SU-DHL-6 (cell line): ENCODE data around the gene BLOC1S5.

Experiments
- H2AFZ ChIP-seq: fragments of 200-600 bp; sonication (generic); 2 replicates; pipeline ENCODE4 v1.6.1; 2014; ENCODE audit warnings: low read depth, mild to moderate bottlenecking, moderate library complexity, mixed read lengths, antibody characterized with exemption, low read length; ENCODE audit not compliant: severe bottlenecking
- H3F3A ChIP-seq: fragments of 200-600 bp; shearing (Covaris generic); 2 replicates; pipeline ENCODE4 v1.6.0; 2016; ENCODE audit warnings: antibody characterized with exemption, mild to moderate bottlenecking; ENCODE audit not compliant: insufficient read depth
- H3K27ac ChIP-seq: fragments of 200-600 bp; sonication (generic); 2 replicates; pipeline ENCODE4 v1.5.1; 2016; ENCODE audit warnings: low read depth, mild to moderate bottlenecking, low read length, moderate library complexity, mixed read lengths
- H3K27me3 ChIP-seq: fragments of 200-600 bp; sonication (generic), shearing (Covaris generic); 2 replicates; pipeline ENCODE4 v1.6.0; 2014; ENCODE audit warnings: mild to moderate bottlenecking, low read length
- H3K36me3 ChIP-seq: fragments of 200-600 bp; sonication (generic); 2 replicates; pipeline ENCODE4 v1.6.1; 2014; ENCODE audit warnings: mild to moderate bottlenecking, low read length, mixed read lengths
- H3K4me2 ChIP-seq: fragments of 300-600, 200-600 bp; shearing (Covaris generic), sonication (generic); 2 replicates; pipeline ENCODE4 v1.6.0; 2014; ENCODE audit warnings: low read length, low read depth, mild to moderate bottlenecking; ENCODE audit not compliant: poor library complexity, severe bottlenecking
- H3K4me3 ChIP-seq: fragments of 200-600 bp; sonication (generic); 2 replicates; pipeline ENCODE4 v1.5.1; 2014; ENCODE audit warnings: antibody characterized with exemption, low read length, mild to moderate bottlenecking, mixed read lengths; ENCODE audit not compliant: insufficient read depth, poor library complexity, severe bottlenecking
- H3K79me2 ChIP-seq: fragments of 200-600 bp; sonication (generic); 2 replicates; pipeline ENCODE4 v1.6.1; 2014; ENCODE audit warnings: mild to moderate bottlenecking, low read length, moderate library complexity; ENCODE audit not compliant: insufficient read depth
- H3K9ac ChIP-seq: fragments of 200-600 bp; sonication (generic); 2 replicates; pipeline ENCODE4 v1.7.0; 2014; ENCODE audit warnings: mild to moderate bottlenecking, low read length
- H3K9me2 ChIP-seq: fragments of 200-600 bp; sonication (generic); replicated peaks from 2 replicates; pipeline ENCODE4 v1.6.1; 2014; ENCODE audit warnings: low read length; ENCODE audit not compliant: insufficient read depth
- H3K9me3 ChIP-seq: fragments of 200-600 bp; sonication (generic); 2 replicates; pipeline ENCODE4 v1.6.1; 2014; ENCODE audit warnings: low read length, mixed read lengths; ENCODE audit not compliant: insufficient read depth
- H4K20me1 ChIP-seq: fragments of 200-600 bp; sonication (generic); 2 replicates; pipeline ENCODE4 v1.6.1; 2014; ENCODE audit warnings: low read depth, mild to moderate bottlenecking, antibody characterized with exemption, low read length, moderate library complexity, mixed read lengths
- EZH2phosphoT487 ChIP-seq: fragments of 200-600 bp; sonication (generic), shearing (Covaris generic); conservative IDR thresholded peaks from 2 replicates; pipeline ENCODE4 v1.6.1; 2018; ENCODE audit warnings: mild to moderate bottlenecking, antibody characterized with exemption, low read length, moderate library complexity, mixed read lengths
- TF ChIP-seq, protein P1 (sequence below): fragments of 200-600 bp; sonication (generic); IDR thresholded peaks from one replicate; pipeline ENCODE4 v1.5.1; 2017; ENCODE audit warnings: antibody characterized with exemption, mild to moderate bottlenecking, low read length, moderate library complexity; ENCODE audit not compliant: insufficient read depth, poor library complexity, severe bottlenecking

The BLOC1S5 gene

DNA sequence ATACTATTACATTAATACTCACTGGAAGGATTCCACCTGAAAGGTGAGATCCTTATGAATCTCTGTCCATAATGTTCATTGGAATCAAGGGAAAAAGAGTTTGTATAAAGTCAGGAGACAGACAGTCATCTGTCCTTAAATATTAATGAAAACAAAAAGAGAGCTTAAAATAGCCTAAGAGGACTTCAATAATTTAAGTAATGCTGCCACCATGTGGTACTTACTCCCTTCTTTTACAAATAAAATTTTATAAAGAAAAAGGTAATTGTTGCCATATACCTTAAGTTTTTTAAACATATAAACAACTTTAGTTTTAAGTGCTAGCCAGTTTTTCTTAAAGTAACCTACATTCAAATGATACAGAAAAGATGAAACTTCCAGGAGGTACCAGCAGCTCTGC is 5.1 kb downstream of the BLOC1S5 start:
- H2AFZ ChIP-seq = no peak overlapping the region
- no peaks in the 10 kb centered on the region for H3K9me2 ChIP-seq
- H4K20me1 ChIP-seq = no peaks in the 10 kb centered on the region
- TF ChIP-seq, protein P1, sequence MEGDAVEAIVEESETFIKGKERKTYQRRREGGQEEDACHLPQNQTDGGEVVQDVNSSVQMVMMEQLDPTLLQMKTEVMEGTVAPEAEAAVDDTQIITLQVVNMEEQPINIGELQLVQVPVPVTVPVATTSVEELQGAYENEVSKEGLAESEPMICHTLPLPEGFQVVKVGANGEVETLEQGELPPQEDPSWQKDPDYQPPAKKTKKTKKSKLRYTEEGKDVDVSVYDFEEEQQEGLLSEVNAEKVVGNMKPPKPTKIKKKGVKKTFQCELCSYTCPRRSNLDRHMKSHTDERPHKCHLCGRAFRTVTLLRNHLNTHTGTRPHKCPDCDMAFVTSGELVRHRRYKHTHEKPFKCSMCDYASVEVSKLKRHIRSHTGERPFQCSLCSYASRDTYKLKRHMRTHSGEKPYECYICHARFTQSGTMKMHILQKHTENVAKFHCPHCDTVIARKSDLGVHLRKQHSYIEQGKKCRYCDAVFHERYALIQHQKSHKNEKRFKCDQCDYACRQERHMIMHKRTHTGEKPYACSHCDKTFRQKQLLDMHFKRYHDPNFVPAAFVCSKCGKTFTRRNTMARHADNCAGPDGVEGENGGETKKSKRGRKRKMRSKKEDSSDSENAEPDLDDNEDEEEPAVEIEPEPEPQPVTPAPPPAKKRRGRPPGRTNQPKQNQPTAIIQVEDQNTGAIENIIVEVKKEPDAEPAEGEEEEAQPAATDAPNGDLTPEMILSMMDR = peak; percentile 47
- TF ChIP-seq EZH2phosphoT487 = no peak
- peaks cover 51% of the 10 kb centered on the region for H3K79me2 ChIP-seq
- no peaks in the 10 kb centered on the region for H3K9me3 ChIP-seq
- H3F3A ChIP-seq = peaks cover 14% of the 10 kb centered on the region
- no peaks in the 10 kb centered on the region for H3K27me3 ChIP-seq
- H3K4me3 ChIP-seq = no peak overlapping the region
- peaks cover 39% of the 10 kb centered on the region for H3K36me3 ChIP-seq
- no peak overlapping the region for H3K4me2 ChIP-seq
- H3K9ac ChIP-seq = no peak overlapping the region
- no peak overlapping the region for H3K27ac ChIP-seq

DNA sequence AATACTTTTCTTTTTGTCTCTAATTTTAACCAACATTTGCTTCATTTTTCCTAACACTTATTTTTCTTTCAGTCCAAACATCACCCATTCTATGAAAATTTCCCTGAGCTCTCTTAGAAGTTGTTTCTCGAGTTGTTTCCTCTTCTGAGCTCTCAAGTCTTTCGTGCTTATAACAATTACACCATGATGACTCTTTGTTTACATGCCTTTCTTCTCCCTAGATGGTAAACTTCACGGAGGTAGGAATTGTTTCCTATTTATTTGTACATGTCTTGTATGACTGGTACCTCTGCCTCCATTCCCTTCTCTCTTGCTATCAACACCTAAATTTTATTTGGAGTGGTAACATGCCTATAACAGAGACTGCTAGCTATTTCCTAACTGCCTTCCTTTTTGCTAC is 6.4 kb downstream of the BLOC1S5 start:
- Histone ChIP-seq H3K27me3 (no peaks in the 10 kb centered on the region), H3K4me2 (no peak overlapping the region), H3K4me3 (no peak overlapping the region), H3K27ac (no peak overlapping the region), H3K36me3 (peaks cover 44% of the 10 kb centered on the region), H3K9me2 (no peaks in the 10 kb centered on the region), H3K79me2 (peaks cover 41% of the 10 kb centered on the region), H3K9ac (no peak overlapping the region), H3F3A (peaks cover 10% of the 10 kb centered on the region), H3K9me3 (no peaks in the 10 kb centered on the region), H2AFZ (no peak overlapping the region), H4K20me1 (no peaks in the 10 kb centered on the region)
- TF ChIP-seq EZH2phosphoT487 = no peak
- TF ChIP-seq, protein P1 = no peak

DNA sequence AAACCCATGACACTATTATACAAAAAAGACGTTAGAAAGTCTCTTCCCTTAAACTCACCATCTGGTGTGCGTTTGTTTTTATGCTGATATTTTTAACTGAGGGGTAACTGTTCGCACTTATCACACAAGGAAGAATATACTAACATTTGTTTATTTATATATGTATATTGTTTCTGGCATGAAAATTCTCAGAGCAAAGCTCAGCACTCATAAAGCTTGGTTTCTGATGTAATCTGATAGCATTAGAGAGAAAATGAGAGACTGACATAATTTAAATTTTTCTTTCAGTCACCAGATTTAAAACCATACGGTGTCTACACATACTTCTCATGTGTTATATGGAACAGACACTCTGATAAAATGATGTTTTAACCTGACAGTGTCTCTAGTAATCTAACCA is 6.9 kb downstream of the BLOC1S5 start:
- no peak overlapping the region for H3K4me3 ChIP-seq
- H3K9me3 ChIP-seq = no peaks in the 10 kb centered on the region
- H3K9me2 ChIP-seq = no peaks in the 10 kb centered on the region
- peaks cover 43% of the 10 kb centered on the region for H3K36me3 ChIP-seq
- H2AFZ ChIP-seq = no peak overlapping the region
- H3F3A ChIP-seq = peaks cover 5% of the 10 kb centered on the region
- no peaks in the 10 kb centered on the region for H3K27me3 ChIP-seq
- no peak overlapping the region for H3K4me2 ChIP-seq
- peaks cover 37% of the 10 kb centered on the region for H3K79me2 ChIP-seq
- TF ChIP-seq, protein P1 = no peak
- TF ChIP-seq EZH2phosphoT487 = no peak
- no peak overlapping the region for H3K9ac ChIP-seq
- no peaks in the 10 kb centered on the region for H4K20me1 ChIP-seq
- no peak overlapping the region for H3K27ac ChIP-seq
